Skeletal muscle cell (primary cell): ENCODE results near the gene HERC3.

Experiments
- DNase-seq: peaks from one replicate; pipeline ENCODE4 v3.0.0-alpha.2; 2010; ENCODE audit warnings: low read depth
- H3K4me3 ChIP-seq: 2 replicates; pipeline ENCODE4 v1.5.1; 2011; ENCODE audit warnings: low read depth, mild to moderate bottlenecking, control low read depth, low read length, moderate library complexity

Gene HERC3

GRCh38 chr4:88649716-88650115 lies 57.4 kb downstream of the HERC3 start:
- no peak for DNase-seq

GRCh38 chr4:88653371-88653946 lies 61.2 kb downstream of the HERC3 start:
- DNase-seq = no peak
- H3K4me3 ChIP-seq = no peak overlapping the region

More at GRCh38 chr4:88649716-88650115, 57.4 kb downstream of the HERC3 start:
- no peak overlapping the region for H3K4me3 ChIP-seq

GRCh38 chr4:88655226-88655625 lies 62.9 kb downstream of the HERC3 start:
- H3K4me3 ChIP-seq = no peak overlapping the region
- DNase-seq = no peak

GRCh38 chr4:88659055-88659889 lies 67.0 kb downstream of the HERC3 start:
- DNase-seq = no peak

GRCh38 chr4:88659890-88660208 lies 67.6 kb downstream of the HERC3 start:
- no peak for DNase-seq
- H3K4me3 ChIP-seq = no peak overlapping the region

More at GRCh38 chr4:88659055-88659889, 67.0 kb downstream of the HERC3 start:
- no peak overlapping the region for H3K4me3 ChIP-seq

- peak; percentile 68 for DNase-seq
- no peak overlapping the region for H3K4me3 ChIP-seq
These were observed 68.4 kb downstream of the HERC3 start for GRCh38 chr4:88660446-88661294.

- H3K4me3 ChIP-seq = no peak overlapping the region
- DNase-seq = peak; percentile 91
These were observed 69.5 kb downstream of the HERC3 start for GRCh38 chr4:88661739-88662138.

GRCh38 chr4:88672987-88673386 lies 80.7 kb downstream of the HERC3 start:
- H3K4me3 ChIP-seq = no peak overlapping the region
- no peak for DNase-seq

GRCh38 chr4:88673886-88674285 lies 81.6 kb downstream of the HERC3 start:
- no peak overlapping the region for H3K4me3 ChIP-seq
- DNase-seq = no peak

GRCh38 chr4:88674565-88674964 lies 82.3 kb downstream of the HERC3 start:
- H3K4me3 ChIP-seq = no peak overlapping the region
- DNase-seq = no peak

GRCh38 chr4:88674979-88675378 lies 82.7 kb downstream of the HERC3 start:
- H3K4me3 ChIP-seq = no peak overlapping the region
- no peak for DNase-seq

GRCh38 chr4:88675543-88675942 lies 83.3 kb downstream of the HERC3 start:
- no peak for DNase-seq
- no peak overlapping the region for H3K4me3 ChIP-seq

GRCh38 chr4:88681209-88681608 lies 88.9 kb downstream of the HERC3 start:
- no peak for DNase-seq
- no peak overlapping the region for H3K4me3 ChIP-seq

- DNase-seq = no peak
- no peak overlapping the region for H3K4me3 ChIP-seq
These were observed 98.1 kb downstream of the HERC3 start for GRCh38 chr4:88690355-88690754.

GRCh38 chr4:88693792-88694191 lies 101.5 kb downstream of the HERC3 start:
- no peak for DNase-seq
- no peak overlapping the region for H3K4me3 ChIP-seq

GRCh38 chr4:88696630-88697029 lies 104.3 kb downstream of the HERC3 start:
- H3K4me3 ChIP-seq = peak overlapping the region; percentile 52
- no peak for DNase-seq

GRCh38 chr4:88697141-88697540 lies 104.9 kb downstream of the HERC3 start:
- H3K4me3 ChIP-seq = peak overlapping the region; percentile 52
- no peak for DNase-seq

GRCh38 chr4:88697588-88698329 lies 105.5 kb downstream of the HERC3 start, which contains the start of gene NAP1L5:
TSS of gene NAP1L5 (minus strand) at chr4:88697829. CDS start at chr4:88697754, 75 bp downstream.
- DNase-seq = peak; percentile 49
- peak within 1 kb of the TSS; percentile 52 for H3K4me3 ChIP-seq

GRCh38 chr4:88698519-88698918 lies 106.2 kb downstream of the HERC3 start:
- no peak for DNase-seq
- no peak overlapping the region for H3K4me3 ChIP-seq
